ENCODE results near the gene CCDC137.

The CCDC137 gene

GRCh38 chr17:81647640-81648012 lies 18.9 kb upstream of the CCDC137 start:
- DNase-seq (ENCODE audit: low read depth in 1 of 2, low spot score in 1 of 2): no peak
- H3K4me3 ChIP-seq (replicated peaks; ENCODE audit: insufficient read depth, low read length): no peak overlapping the region
- no peaks in the 10 kb centered on the region for H3K27me3 ChIP-seq (ENCODE audit: insufficient read depth, poor library complexity, severe bottlenecking)
- TF ChIP-seq CTCF (IDR thresholded peaks at IDR 0.05; ENCODE audit: insufficient read depth, low read length) (no peak), POLR2AphosphoS5 (IDR thresholded peaks at IDR 0.05; ENCODE audit: low read depth) (no peak), SPI1 (IDR thresholded peaks at IDR 0.05; ENCODE audit: borderline replicate concordance, low read depth) (no peak), GABPA (IDR thresholded peaks at IDR 0.05; ENCODE audit: low read depth) (no peak)
- TF ChIP-seq, protein P1, sequence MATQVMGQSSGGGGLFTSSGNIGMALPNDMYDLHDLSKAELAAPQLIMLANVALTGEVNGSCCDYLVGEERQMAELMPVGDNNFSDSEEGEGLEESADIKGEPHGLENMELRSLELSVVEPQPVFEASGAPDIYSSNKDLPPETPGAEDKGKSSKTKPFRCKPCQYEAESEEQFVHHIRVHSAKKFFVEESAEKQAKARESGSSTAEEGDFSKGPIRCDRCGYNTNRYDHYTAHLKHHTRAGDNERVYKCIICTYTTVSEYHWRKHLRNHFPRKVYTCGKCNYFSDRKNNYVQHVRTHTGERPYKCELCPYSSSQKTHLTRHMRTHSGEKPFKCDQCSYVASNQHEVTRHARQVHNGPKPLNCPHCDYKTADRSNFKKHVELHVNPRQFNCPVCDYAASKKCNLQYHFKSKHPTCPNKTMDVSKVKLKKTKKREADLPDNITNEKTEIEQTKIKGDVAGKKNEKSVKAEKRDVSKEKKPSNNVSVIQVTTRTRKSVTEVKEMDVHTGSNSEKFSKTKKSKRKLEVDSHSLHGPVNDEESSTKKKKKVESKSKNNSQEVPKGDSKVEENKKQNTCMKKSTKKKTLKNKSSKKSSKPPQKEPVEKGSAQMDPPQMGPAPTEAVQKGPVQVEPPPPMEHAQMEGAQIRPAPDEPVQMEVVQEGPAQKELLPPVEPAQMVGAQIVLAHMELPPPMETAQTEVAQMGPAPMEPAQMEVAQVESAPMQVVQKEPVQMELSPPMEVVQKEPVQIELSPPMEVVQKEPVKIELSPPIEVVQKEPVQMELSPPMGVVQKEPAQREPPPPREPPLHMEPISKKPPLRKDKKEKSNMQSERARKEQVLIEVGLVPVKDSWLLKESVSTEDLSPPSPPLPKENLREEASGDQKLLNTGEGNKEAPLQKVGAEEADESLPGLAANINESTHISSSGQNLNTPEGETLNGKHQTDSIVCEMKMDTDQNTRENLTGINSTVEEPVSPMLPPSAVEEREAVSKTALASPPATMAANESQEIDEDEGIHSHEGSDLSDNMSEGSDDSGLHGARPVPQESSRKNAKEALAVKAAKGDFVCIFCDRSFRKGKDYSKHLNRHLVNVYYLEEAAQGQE (IDR thresholded peaks at IDR 0.05; ENCODE audit: insufficient replicate concordance, low read depth): no peak
- H3K27ac ChIP-seq (replicated peaks): no peak overlapping the region

- no peak for TF ChIP-seq SPI1 (IDR thresholded peaks at IDR 0.05; ENCODE audit: borderline replicate concordance, low read depth)
- no peak for TF ChIP-seq POLR2AphosphoS5 (IDR thresholded peaks at IDR 0.05; ENCODE audit: low read depth)
- no peak for TF ChIP-seq GABPA (IDR thresholded peaks at IDR 0.05; ENCODE audit: low read depth)
- TF ChIP-seq, protein P1 (IDR thresholded peaks at IDR 0.05; ENCODE audit: insufficient replicate concordance, low read depth): no peak
- TF ChIP-seq CTCF (IDR thresholded peaks at IDR 0.05; ENCODE audit: insufficient read depth, low read length): no peak
- no peak overlapping the region for H3K27ac ChIP-seq (replicated peaks)
- H3K4me3 ChIP-seq (replicated peaks; ENCODE audit: insufficient read depth, low read length): no peak overlapping the region
- DNase-seq (ENCODE audit: low read depth in 1 of 2, low spot score in 1 of 2): no peak
- H3K27me3 ChIP-seq (ENCODE audit: insufficient read depth, poor library complexity, severe bottlenecking): no peaks in the 10 kb centered on the region
Observed at GRCh38 chr17:81648013-81648706, 18.4 kb upstream of the CCDC137 start.

DNA sequence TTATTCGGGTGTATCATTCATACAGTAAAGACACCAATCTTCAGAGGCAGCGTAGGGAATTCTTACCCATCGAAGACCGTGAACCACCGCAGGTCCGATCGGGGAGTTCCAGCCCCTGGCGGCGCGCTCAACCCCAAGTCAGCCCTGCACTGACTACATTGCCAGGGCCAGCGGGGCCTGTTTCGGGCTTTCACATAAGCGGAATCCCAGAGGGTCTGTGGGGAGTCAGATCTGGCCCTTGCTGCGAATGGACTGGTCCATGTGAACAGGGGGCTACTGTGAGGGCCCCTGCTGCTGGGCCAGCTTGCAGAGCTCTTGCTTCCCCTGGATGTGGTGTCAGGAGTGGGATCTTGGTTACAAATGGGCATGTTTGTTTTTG lies 17.8 kb upstream of the CCDC137 start:
- Histone ChIP-seq H3K4me3 (replicated peaks; ENCODE audit: insufficient read depth, low read length) (no peak overlapping the region), H3K27ac (replicated peaks) (no peak overlapping the region), H3K27me3 (ENCODE audit: insufficient read depth, poor library complexity, severe bottlenecking) (no peaks in the 10 kb centered on the region)
- no peak for TF ChIP-seq POLR2AphosphoS5 (IDR thresholded peaks at IDR 0.05; ENCODE audit: low read depth)
- TF ChIP-seq SPI1 (IDR thresholded peaks at IDR 0.05; ENCODE audit: borderline replicate concordance, low read depth): no peak
- TF ChIP-seq CTCF (IDR thresholded peaks at IDR 0.05; ENCODE audit: insufficient read depth, low read length): no peak
- no peak for TF ChIP-seq GABPA (IDR thresholded peaks at IDR 0.05; ENCODE audit: low read depth)
- TF ChIP-seq, protein P1 (IDR thresholded peaks at IDR 0.05; ENCODE audit: insufficient replicate concordance, low read depth): no peak
- no peak for DNase-seq (ENCODE audit: low read depth in 1 of 2, low spot score in 1 of 2)
